ENCODE measurements around the gene SYT12. TPM values are rescaled to one million over a fixed set of nuclear protein-coding genes. Genes with fewer than 3 reads are reported as not detected.
A peak's percentile ranks its signal among the peaks of the same experiment; 100 is the strongest.

SYT12 gene
- total RNA-seq, 1 donor from 2014 or later = 0.67 TPM

GRCh38 chr11:67016550-67016949 is 6.4 kb upstream of the SYT12 start:
- H3K27me3 Mint-ChIP-seq (ENCODE audit: insufficient read depth, low read depth) = peaks cover 18% of the 10 kb centered on the region
- H3K79me2 ChIP-seq (ENCODE audit: low read depth) = no peaks in the 10 kb centered on the region
- H3K9me3 Mint-ChIP-seq = no peaks in the 10 kb centered on the region
- no peaks in the 10 kb centered on the region for H3K9me3 ChIP-seq (ENCODE audit: low read depth)
- H3K4me3 ChIP-seq = no peak overlapping the region
- TF ChIP-seq EZH2 (IDR thresholded peaks at IDR 0.05) = no peak
- TF ChIP-seq EZH2phosphoT487 (IDR thresholded peaks at IDR 0.05) = no peak
- TF ChIP-seq CTCF (IDR thresholded peaks at IDR 0.05) = no peak
- H3K4me2 ChIP-seq = no peak overlapping the region
- no peak overlapping the region for H3K4me3 Mint-ChIP-seq
- H3K4me1 Mint-ChIP-seq = peaks cover 11% of the 10 kb centered on the region
- no peaks in the 10 kb centered on the region for H3K4me1 ChIP-seq
- no peak for DNase-seq (ENCODE audit: low spot score)
- no peaks in the 10 kb centered on the region for H3K36me3 ChIP-seq
- no peak overlapping the region for H3K27ac ChIP-seq
- H3K27ac Mint-ChIP-seq = no peak overlapping the region
- no peaks in the 10 kb centered on the region for H4K20me1 ChIP-seq (ENCODE audit: low read depth)
- H3K36me3 Mint-ChIP-seq = no peaks in the 10 kb centered on the region
- peaks cover 5% of the 10 kb centered on the region for H3K27me3 ChIP-seq
- H3F3A ChIP-seq (ENCODE audit: low read depth) = no peaks in the 10 kb centered on the region
- H3K9ac ChIP-seq = no peak overlapping the region
- no peak overlapping the region for H2AFZ ChIP-seq (replicated peaks)

DNA sequence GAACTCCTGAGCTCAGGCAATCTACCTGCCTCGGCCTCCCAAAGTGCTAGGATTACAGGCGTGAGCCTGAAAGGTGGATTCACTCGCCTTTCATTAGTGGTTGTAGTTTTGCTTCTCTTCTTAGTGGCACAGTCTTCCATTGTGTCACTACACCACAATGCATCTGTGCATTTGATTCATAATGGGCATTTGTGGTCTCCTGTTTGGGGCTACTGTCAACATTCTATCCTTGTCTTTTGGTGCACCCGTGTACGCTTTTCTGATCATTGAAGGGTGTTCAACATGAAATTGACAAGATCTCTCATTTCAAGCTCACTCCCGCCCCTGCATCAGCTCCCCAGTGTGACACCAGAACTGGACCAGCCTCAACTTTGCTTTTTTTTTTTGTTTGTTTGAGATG is 2.0 kb upstream of the SYT12 start:
- Mint-ChIP-seq H3K27ac (no peak overlapping the region), H3K4me1 (peaks cover 5% of the 10 kb centered on the region), H3K9me3 (no peaks in the 10 kb centered on the region), H3K36me3 (no peaks in the 10 kb centered on the region), H3K27me3 (ENCODE audit: insufficient read depth, low read depth) (peaks cover 42% of the 10 kb centered on the region), H3K4me3 (no peak overlapping the region)
- Histone ChIP-seq H3K27me3 (peaks cover 49% of the 10 kb centered on the region), H3K4me2 (no peak overlapping the region), H4K20me1 (ENCODE audit: low read depth) (peaks cover 13% of the 10 kb centered on the region), H2AFZ (replicated peaks) (no peak overlapping the region), H3K4me3 (no peak overlapping the region), H3K4me1 (peaks cover 9% of the 10 kb centered on the region), H3K36me3 (no peaks in the 10 kb centered on the region), H3K27ac (no peak overlapping the region), H3K79me2 (ENCODE audit: low read depth) (no peaks in the 10 kb centered on the region), H3K9me3 (ENCODE audit: low read depth) (no peaks in the 10 kb centered on the region), H3K9ac (no peak overlapping the region), H3F3A (ENCODE audit: low read depth) (peaks cover 6% of the 10 kb centered on the region)
- TF ChIP-seq EZH2 (IDR thresholded peaks at IDR 0.05) (no peak), EZH2phosphoT487 (IDR thresholded peaks at IDR 0.05) (no peak), CTCF (IDR thresholded peaks at IDR 0.05) (no peak)
- no peak for DNase-seq (ENCODE audit: low spot score)

DNA sequence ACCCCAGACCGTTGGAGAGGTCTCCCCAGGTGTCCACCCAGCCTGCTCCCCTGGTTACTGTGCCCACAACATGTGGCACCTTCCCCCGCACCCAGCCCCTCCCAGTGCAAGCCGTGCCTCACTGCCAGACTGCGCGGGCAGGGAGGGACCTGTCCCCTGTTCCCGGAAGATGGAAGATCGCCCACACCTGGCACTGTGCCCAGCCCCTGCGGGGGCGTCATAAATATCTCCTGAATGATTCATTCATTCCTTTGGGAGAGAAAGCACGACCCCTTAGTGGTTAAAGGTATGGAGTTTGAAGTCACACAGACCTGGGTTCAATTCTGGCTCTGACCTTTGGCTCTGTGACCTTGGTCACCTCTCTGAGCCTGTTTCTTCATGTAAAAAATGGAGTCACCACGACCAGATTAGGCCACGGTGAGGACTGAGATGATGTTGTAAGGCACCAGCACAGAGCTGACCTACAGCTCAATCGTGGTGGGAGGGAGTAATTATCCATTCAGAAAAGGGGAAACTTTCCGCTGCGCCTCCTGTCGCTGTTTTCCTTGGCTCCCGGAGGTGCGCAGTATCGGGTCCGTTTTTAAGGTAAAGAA is 497 bp upstream of the SYT12 start:
- Mint-ChIP-seq H3K4me3 (peak overlapping the region; percentile 85), H3K27ac (no peak overlapping the region), H3K36me3 (no peaks in the 10 kb centered on the region), H3K9me3 (no peaks in the 10 kb centered on the region), H3K27me3 (ENCODE audit: insufficient read depth, low read depth) (peaks cover 42% of the 10 kb centered on the region), H3K4me1 (peaks cover 5% of the 10 kb centered on the region)
- H3K9ac ChIP-seq = no peak overlapping the region
- no peaks in the 10 kb centered on the region for H3K9me3 ChIP-seq (ENCODE audit: low read depth)
- H3K4me2 ChIP-seq = peak overlapping the region; percentile 83
- no peak for DNase-seq (ENCODE audit: low spot score)
- no peaks in the 10 kb centered on the region for H3K36me3 ChIP-seq
- H2AFZ ChIP-seq (replicated peaks) = peak overlapping the region; percentile 90
- H3K27me3 ChIP-seq = peaks cover 50% of the 10 kb centered on the region
- H3K4me1 ChIP-seq = peaks cover 9% of the 10 kb centered on the region
- H3F3A ChIP-seq (ENCODE audit: low read depth) = peaks cover 6% of the 10 kb centered on the region
- no peak overlapping the region for H3K27ac ChIP-seq
- TF ChIP-seq EZH2phosphoT487 (IDR thresholded peaks at IDR 0.05) = peak; percentile 1
- no peak for TF ChIP-seq EZH2 (IDR thresholded peaks at IDR 0.05)
- TF ChIP-seq CTCF (IDR thresholded peaks at IDR 0.05) = no peak
- no peaks in the 10 kb centered on the region for H3K79me2 ChIP-seq (ENCODE audit: low read depth)
- H4K20me1 ChIP-seq (ENCODE audit: low read depth) = peaks cover 13% of the 10 kb centered on the region
- peak overlapping the region; percentile 51 for H3K4me3 ChIP-seq

Measured in neural progenitor cell (in vitro differentiated cells).